T follicular helper cell (primary cell): ENCODE results near the gene REXO5.

ENCODE experiments used
- DNase-seq: peaks from one replicate; pipeline ENCODE4 v3.0.0-alpha.2; 2020; ENCODE audit warnings: low read depth

The REXO5 gene

GRCh38 chr16:20871941-20872815, 65.9 kb downstream of the REXO5 start:
- no peak for DNase-seq

- DNase-seq: no peak
These were observed 67.0 kb downstream of the REXO5 start for GRCh38 chr16:20873331-20873730.

- no peak for DNase-seq
These were observed 67.8 kb downstream of the REXO5 start for GRCh38 chr16:20874088-20874581.

GRCh38 chr16:20875355-20875650, 69.0 kb downstream of the REXO5 start:
- DNase-seq: no peak

GRCh38 chr16:20878682-20879147, 72.4 kb downstream of the REXO5 start:
- DNase-seq: no peak

GRCh38 chr16:20879175-20880040, 73.1 kb downstream of the REXO5 start:
- DNase-seq: no peak

- no peak for DNase-seq
These were observed 74.7 kb downstream of the REXO5 start for GRCh38 chr16:20880867-20881502.

- DNase-seq: no peak
These were observed 75.2 kb downstream of the REXO5 start for GRCh38 chr16:20881503-20881878.

GRCh38 chr16:20883554-20884239, 77.4 kb downstream of the REXO5 start:
- no peak for DNase-seq

- DNase-seq: no peak
These were observed 77.9 kb downstream of the REXO5 start for GRCh38 chr16:20884240-20884556.

- DNase-seq: no peak
These were observed 80.0 kb downstream of the REXO5 start for GRCh38 chr16:20886320-20886719.

- DNase-seq: no peak
These were observed 80.9 kb downstream of the REXO5 start for GRCh38 chr16:20887207-20887606.

GRCh38 chr16:20889625-20890275, 83.4 kb downstream of the REXO5 start:
- DNase-seq: no peak

GRCh38 chr16:20894388-20894787, 88.1 kb downstream of the REXO5 start:
- DNase-seq: no peak

GRCh38 chr16:20897253-20897897, 91.0 kb downstream of the REXO5 start:
- no peak for DNase-seq

GRCh38 chr16:20897922-20898321, 91.6 kb downstream of the REXO5 start:
- no peak for DNase-seq

- DNase-seq: no peak
These were observed 92.7 kb downstream of the REXO5 start for GRCh38 chr16:20899071-20899470.
